Measurements from ENCODE around the gene HSPA12A. TPM values are rescaled to one million over a fixed set of nuclear protein-coding genes. Genes with fewer than 3 reads are reported as not detected.
A peak's percentile ranks its signal among the peaks of the same experiment; 100 is the strongest.

The HSPA12A gene, protein sequence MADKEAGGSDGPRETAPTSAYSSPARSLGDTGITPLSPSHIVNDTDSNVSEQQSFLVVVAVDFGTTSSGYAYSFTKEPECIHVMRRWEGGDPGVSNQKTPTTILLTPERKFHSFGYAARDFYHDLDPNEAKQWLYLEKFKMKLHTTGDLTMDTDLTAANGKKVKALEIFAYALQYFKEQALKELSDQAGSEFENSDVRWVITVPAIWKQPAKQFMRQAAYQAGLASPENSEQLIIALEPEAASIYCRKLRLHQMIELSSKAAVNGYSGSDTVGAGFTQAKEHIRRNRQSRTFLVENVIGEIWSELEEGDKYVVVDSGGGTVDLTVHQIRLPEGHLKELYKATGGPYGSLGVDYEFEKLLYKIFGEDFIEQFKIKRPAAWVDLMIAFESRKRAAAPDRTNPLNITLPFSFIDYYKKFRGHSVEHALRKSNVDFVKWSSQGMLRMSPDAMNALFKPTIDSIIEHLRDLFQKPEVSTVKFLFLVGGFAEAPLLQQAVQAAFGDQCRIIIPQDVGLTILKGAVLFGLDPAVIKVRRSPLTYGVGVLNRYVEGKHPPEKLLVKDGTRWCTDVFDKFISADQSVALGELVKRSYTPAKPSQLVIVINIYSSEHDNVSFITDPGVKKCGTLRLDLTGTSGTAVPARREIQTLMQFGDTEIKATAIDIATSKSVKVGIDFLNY
- 2.7 TPM for total RNA-seq

DNA sequence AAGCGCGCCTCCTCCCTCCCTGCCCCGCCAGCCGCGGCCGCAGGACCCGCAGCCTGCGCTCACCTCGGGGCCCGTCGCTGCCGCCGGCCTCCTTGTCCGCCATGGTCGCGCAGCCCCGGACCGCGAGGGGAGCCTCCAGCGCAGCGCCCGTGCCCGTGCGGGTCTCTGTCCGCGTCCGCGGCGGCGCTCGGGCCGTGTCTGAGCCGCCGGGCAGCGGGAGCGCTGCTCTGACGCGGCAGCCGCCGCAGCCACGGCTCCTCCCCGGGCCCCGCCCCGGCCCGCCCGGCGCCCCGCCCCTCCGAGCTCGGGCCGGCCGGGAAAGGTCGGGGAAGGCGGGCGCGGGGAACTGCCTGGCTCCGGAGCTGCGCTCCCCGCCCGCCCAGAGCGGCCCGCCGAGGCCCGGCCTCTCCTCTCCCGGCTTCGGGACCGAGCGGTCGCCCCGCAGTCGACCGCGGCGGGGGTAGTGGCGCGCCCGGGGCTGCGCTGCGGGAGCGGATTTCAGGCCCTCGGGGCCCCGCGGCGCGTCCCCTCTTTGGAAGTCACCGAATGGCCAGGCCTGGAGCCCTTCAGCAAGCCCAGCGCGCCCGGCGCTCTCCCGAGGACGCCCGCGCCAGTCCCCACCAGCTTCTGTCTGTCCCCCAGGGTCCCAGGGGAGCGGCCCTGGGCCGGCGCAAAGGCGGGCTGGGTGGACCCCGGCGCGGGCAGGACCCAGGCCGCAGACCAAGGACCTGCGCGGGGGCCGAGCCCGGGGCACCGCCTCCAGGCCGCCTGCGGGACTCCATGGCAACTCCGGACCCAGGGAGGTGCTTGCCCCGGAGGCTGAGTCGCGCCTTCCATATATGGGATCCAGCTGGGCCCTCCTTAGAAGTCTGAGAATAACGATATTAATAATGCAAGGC is at the start of gene HSPA12A:
HSPA12A (minus strand) TSS at position 200 of the 899 bp plus-strand sequence; CDS start at position 103, 97 bp downstream.
- peak; percentile 85 for DNase-seq (ENCODE audit: low spot score)
- peak; percentile 97 for ATAC-seq

DNA sequence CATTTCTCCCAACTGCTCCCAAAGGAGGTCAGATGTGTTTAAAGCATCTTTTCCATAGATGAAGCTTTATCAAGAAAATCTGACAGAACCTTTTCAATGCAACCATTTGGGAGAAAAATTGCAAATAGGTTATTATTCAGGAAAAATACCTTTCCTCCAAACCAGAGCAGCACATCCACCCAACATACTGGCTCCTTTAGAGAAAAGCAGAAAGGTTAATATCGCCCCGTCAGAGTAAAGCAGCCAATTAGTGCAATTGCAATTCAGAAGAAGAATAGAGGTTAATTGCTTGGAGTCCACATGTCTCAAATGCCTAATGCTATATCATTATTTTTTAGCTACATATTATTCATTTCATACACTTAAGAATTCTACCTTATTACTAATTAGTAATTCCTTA is 48.9 kb upstream of the HSPA12A start:
- no peak for DNase-seq (ENCODE audit: low spot score)
- ATAC-seq = no peak

DNA sequence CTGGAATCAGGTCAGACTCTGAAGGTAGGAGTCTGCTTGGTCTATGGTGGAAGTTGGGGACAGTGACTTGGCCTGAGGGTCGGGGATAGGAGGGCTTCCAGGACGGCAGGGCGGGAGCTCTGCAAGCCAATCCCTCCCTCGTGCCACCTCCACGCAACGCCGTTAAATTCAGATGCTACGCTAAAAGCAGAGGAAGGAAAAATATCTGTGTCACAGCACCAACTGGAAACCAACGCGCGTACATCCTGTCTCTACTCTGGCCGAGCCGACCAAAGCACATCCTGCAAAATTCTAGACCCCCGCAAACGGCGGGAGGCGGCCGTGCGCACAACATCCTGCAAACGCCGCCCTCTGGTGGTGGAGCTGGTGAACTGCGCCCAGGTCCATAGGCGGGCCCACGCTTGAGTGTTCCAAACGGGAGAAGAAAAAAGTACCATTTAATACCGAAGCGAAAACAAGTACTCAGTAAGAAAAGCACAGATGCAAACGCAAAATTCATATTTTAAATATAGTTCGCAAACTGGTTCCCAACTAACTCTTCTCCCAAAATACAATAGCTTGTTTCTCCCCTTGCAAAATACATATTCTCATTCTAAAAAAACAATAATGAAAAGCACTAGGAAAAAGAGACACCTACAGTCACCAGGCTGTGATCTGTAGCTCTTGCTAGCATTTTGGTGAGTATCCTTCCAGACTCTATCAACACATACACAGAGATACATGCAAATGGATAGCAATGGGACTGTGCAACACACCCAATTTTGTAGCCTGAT is 45.7 kb upstream of the HSPA12A start:
- ATAC-seq = peak; percentile 97
- peak; percentile 68 for DNase-seq (ENCODE audit: low spot score)

DNA sequence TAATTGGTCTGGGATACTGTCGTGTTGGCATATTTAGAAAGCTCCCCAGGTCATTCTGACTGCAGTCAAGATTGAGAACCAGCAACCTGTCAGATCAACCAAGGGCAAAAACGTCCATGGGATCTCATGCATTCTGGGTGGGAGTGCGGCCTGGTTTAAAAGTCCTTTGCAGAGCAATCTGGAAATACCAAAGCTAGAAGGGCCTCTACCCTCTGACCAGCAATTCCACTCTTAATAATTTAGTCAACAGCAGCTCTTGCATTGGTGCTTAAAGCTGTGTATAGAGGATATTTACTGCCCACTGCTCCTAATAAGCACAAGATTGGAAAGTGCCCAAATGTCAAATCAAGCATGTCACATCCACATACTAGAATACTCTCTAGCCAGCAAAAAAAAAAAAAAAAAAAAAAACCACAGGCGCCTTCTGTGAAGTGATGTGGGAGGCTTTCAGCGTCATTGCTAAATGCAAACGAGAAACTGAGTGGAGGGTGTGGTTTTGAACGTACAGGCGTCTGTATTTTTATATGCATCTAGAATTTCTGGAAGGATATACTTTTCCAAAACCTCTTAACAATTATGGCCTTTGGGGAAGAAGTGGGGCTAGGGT is 44.8 kb upstream of the HSPA12A start:
- ATAC-seq (no peak), DNase-seq (ENCODE audit: low spot score) (no peak)

DNA sequence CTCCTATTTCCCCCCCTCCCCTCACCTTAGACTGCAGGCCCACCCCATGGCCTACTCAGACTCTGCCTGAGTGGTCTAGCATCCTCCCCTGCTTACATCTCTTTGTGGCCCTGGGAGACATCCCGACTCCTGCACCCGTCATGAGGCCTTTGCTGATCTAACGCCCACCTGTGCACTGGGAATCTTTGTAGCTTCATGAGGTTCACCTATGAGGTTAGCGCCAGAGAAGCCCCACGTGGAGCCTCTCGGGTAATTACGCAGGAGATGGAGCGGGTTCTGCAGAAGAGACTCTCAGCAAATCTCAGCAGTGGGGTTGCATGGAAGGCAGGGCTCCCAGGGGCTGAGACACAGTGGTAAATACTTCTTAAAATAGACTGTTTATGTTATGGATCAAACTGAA is 43.5 kb upstream of the HSPA12A start:
- DNase-seq (ENCODE audit: low spot score) = no peak
- no peak for ATAC-seq

DNA sequence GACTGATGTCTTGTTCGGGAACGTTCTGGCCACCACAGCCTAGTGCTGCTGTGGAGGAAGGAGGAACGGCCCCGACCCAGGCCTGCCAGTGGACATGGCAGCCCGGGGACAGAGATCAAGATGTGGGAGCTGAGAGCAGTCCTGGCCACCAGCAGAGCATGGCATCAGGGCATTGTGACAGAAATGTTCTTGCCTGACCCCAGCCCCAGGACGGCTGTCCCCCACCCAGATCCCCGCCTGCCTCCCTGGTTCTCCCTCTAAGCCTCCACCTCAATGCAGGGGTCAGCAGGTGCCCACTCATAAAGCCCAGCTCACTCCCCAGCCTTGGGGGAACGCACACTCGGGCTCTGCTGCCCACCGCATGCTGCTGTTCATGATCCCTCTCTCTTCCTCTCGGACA is 42.9 kb upstream of the HSPA12A start:
- DNase-seq (ENCODE audit: low spot score) = no peak

DNA sequence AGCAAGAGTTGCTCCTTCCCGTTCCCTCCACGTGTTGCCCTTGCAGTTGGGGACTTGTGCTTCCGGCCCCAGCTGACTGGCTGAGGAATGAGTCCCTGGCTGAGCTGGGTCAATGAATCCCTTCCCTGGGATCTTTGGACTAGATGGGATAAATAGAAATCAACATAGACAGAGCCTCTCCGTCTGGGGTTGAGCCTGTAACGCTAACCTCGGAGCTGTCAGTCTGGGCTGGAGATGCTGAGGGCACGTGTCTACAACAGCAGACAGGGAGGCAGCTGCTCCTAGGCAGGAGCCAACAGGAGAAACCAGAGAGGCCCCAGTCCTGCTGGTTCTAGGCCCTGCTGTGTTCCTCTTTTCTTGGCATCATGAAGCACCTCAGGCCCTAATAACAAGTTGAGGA is 42.3 kb upstream of the HSPA12A start:
- ATAC-seq (no peak), DNase-seq (ENCODE audit: low spot score) (no peak)

More for the DNA sequence above, 42.9 kb upstream of the HSPA12A start:
- ATAC-seq = no peak

DNA sequence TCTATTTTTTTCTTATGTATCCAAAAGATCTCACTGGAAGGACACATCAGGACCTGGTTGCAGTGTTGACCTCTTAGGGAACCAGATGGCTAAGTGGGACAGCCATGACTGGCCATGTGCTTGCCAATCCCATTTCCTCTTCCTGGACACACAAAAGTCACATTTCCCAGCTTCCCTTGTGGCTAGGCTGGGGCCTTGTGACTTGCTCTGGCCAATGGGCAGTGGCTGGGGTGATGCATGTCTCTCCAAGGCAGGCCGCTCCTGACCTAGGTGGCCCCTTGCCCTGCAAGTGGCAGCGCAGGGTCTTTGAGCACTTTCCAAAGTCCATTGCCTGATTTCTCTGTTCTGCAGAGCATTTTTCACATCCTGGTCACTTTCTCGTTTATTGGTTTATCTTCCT is 41.7 kb upstream of the HSPA12A start:
- no peak for DNase-seq (ENCODE audit: low spot score)
- ATAC-seq = no peak

DNA sequence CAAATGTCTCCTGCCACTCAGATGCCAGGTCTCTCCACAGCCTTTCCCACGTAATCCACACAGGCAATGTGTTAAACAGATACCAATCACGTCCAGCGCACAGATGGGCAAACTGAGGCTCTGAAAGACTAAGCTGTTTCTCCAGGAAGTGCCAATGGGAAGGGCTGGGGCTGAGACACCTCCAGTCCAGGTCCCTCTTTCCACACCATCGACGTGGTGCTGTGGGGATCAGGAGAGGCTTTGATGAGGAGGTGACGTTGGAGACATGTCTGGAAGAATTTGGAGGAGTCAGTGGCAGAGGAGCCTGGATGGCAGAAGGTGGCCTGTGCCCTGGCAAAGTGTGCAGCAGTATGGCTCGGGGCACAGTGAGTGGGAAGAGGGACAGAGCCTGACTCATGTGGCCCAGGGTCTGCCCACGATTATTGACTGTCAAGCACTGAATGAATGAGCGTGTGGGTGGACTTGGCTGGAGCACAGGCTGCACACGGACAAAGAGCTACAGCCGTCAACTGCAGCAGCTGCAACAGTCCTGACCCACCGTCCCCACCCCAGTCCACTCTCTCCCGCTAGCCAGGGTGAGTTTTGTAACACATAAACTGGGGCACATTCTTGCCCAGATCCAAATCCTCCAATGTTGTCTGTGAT is 40.8 kb upstream of the HSPA12A start:
- no peak for ATAC-seq
- DNase-seq (ENCODE audit: low spot score) = no peak

DNA sequence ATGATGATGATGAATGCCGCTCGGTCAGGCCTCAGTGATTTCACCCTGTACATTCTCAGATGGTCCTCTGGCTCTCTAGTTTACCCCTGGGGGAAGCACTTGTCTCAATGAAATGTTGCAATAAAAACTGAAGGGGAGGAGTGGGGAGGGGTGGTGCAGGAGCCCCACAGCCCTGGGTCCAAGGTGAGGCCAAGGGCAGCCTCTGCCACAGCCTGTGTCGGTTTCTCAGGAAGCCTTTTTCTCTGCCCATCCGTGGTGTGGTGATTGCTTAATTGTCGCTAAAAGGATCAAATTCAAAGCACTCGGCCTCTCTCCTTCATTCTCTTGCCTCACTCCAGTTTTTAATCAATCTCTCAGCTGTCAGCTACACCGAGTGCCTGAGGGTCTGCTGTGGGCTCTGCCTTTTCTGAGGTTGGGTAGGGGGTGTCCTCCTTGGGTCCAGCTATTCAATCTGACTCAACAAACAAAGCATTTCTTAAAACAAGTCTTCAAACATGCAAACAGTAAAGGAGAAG is 39.1 kb upstream of the HSPA12A start:
- ATAC-seq = no peak
- DNase-seq (ENCODE audit: low spot score) = no peak

DNA sequence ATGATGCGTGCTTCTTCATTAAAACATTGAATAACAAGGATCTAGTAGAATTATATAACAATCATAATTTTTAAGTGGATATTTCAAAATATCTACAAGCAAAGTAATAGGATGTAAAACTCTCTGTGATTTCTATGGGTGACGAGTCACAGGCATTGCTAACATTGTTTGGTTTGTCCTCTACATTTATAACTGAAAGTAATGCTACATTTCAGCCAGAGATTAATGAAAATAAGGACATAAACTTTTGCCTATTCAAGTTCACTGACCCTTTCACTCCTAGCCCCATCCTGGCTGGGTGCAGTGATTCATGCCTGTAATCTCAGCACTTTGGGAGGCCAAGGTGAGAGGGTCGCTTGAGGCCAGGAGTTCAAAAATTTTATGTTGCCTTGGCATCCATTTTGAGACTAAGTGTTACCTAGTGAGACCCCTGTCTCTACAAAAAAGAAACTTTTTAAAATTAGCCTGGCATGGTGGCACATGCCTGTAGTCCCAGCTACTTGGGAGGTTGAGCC is 38.4 kb upstream of the HSPA12A start:
- DNase-seq (ENCODE audit: low spot score) (no peak), ATAC-seq (no peak)

DNA sequence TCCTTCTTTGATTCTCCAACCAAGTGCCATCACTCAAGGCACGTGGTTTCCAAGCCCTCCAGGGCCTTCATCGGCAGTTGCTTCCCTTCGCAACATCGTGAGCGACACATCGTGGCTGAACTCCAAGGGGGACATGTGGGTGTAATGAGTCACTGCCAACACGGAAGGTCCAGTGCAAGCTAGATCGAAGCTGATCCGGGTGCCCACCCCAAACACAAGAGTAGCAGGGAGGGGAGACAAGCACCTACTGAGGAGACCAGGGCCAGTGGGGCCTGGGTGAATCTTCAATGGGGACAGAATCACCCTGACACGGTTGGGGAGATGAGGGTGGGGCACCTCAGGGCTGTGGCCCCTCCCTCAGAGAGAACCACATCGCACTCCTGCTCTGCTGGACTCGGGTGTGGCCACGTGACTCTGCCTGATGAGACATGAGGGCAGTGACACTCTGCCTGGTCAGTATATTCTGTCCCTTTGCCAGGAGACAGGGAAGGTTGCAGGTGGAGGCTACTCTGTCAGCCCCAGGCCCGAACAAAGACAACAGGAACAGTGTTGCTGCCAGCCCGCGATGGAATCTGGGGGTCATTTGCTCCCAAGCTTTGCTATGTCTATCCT is 36.8 kb upstream of the HSPA12A start:
- ATAC-seq = no peak

DNA sequence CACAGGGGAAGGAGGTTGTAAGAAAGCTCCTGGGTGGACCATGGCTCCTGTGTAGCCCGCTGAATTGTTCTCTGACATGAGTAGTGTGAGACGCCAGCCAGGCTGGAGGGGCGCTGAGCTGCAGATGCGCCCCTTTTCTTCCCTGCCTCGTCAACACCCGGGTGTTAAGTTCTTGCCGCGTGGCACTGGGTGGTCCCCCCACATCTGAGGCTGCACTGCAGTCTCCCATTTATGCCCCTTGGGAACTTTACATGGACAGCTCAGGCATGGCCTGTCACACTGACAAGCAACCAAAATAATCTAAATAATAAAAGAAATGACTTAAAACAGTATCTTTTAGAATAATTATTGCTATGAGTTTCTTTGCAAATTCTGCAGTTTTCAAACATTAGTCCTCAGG is 34.6 kb upstream of the HSPA12A start:
- DNase-seq (ENCODE audit: low spot score) (no peak), ATAC-seq (no peak)

More for the DNA sequence above, 36.8 kb upstream of the HSPA12A start:
- DNase-seq (ENCODE audit: low spot score) = no peak

DNA sequence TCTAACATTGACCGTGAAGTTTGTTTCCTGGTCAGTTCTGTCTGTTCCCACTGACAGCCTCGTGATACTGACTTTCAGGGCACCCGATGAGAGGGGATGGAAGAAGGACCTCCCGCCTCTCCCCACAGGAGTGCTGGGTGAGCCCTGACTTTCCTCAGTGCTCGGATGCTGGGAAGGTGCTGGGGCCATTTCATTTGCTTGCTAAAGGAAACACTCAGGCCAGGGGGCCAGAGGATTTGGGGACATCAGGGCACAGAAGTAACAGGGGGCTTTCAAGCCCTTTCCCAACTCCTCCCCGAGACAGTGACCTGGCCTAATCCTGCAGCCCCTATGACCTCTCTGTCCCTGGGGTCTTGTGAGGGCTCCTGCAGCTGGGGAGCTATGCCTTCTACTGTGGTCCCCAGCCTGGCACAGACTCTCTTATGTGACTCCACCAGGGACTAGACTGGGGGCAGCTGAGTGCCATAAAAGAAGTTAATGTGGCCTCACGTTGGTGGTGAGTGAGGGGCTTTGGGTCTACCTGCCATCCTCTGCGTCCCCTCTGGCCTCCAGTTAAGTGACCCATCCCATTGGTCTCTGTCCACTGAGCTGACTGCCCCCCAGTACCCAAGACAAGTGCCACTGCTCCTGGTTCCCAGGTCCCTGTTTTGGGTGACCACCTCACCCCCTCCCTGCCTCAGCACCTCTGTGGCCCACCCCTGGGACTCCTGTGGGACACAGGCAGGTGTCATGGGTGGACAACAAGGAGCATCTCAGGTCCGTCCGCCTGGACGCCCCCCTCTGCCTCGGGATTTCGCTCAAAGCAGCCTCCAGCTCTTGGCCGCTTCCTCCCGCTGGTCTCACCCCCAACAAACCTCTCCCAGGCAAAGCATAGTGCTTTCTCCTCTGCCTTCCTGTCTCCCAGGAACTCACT is 33.4 kb upstream of the HSPA12A start:
- DNase-seq (ENCODE audit: low spot score) (no peak), ATAC-seq (no peak)

DNA sequence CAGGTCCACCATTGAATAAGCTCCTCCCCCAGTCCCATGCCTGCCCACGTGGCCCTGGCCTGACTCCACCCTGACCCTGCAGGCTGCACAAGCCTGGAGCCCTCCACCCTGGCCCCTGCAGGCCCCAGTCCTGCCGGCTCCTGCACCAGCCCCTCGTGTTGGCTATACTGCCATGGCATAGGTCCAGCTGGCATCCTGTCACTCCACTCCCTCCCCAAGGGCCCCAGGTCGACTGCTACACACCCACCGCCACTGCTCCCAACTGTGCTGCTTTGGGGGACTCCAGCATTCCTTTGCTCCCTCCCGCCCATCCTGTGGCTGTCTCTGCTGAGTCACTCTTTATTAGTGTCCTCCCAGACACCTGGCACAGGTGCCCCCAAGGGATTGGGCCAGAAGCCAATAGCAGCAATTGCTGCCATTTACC is 32.4 kb upstream of the HSPA12A start:
- ATAC-seq (no peak), DNase-seq (ENCODE audit: low spot score) (no peak)

DNA sequence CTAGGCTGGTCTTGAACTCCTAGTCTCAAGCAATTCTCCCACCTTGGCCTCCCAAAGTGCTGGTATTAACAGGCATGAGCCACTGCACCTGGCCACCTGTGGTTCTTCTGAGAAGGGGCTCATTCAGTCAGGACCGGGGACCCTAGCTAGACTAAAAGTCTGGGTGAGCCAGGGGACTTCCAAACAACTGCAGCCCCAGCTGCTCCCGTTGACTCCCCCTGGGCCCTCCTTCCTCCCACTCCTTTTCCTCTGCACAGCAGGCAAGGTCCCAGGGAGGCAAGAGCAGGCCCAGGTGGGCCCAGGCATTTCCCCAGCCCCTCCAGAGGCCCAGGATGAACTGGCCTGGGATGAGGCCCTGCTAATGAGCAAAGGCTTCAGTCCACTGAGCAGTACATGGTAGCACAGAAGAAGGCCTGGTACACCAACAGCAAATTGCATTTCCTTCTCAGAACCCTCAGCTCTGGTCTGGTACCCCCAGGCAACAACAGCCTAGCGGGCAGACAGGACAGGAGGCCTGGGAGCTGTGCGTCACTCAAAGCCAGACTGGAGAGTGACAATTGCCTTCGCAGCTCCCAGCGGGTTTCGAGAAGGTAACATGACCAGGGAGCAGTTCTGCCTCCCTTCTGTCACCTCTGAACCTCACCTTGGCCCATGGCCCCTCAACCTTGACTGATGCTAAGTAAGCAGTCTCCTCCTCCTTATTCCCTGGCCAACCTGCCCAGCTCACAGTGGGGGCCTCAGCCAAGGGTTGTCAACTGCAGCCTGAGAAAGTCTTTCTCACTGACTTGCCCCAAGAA is 30.7 kb upstream of the HSPA12A start:
- ATAC-seq (no peak), DNase-seq (ENCODE audit: low spot score) (no peak)

Measured in left lobe of liver (tissue), 2 donors.